ENCODE measurements around the gene SLIT3.
"Not testable (repeated sequence)": the region's sequence is repeated elsewhere in the genome, so short reads cannot be mapped to it uniquely, and the experiment has no call there.

The SLIT3 gene

DNA sequence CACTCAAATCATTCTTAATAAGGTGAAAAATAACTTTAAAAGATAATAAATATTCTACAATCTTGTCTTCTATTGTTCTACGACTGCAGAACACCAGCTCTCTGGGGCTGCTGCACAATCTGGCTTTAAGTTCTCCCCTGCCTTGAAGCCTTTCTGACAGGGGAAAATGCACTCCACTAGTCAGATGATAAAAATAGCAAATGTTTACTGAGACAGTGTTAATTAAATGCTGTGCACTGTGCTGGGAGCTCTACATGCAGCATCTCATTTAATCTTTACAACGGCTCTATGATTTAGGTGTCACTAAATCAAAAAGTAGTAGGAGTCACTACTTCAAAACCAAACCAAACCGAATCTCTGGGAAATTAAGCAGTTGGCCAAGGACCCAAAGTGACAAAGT lies 132.7 kb downstream of the SLIT3 start:
- DNase-seq: no peak

DNA sequence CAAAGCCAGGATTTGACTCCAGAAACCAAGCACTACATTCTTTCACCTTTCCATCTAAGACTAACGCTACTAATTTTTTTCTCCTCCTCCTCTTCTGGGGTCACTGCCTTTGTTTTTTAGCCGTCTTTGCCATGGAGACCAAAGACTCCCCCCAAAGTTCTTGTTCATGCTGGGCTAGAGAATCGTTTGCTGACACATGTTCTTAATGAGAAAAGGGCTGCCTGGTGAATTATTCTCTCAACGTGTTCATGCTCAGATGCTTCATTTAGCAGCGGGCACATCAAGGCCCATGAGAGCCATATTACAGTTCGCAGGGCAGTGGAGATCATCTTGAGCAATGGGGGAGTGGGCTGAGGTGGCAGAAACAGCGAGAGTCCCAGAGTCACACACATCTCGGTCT lies 134.9 kb downstream of the SLIT3 start:
- DNase-seq: no peak

DNA sequence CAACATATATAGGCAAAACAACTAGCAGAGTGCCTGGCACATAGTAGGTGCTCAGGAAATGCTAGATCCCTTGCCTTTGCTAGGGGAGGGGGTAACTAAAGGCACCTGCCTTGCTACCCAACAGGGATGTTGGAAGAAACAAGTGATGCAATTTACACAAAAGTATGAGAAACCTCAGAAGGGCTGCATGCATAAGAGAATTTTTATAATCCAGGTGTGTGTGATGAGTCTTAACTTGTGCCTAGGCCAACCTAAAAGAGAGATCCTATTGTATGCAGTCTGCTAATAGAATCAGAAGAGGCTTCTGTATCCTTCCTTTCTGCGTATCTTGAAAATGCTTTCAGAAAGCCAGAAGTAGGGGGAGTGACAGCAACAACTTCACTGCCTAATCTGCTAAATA lies 135.9 kb downstream of the SLIT3 start:
- DNase-seq: no peak

DNA sequence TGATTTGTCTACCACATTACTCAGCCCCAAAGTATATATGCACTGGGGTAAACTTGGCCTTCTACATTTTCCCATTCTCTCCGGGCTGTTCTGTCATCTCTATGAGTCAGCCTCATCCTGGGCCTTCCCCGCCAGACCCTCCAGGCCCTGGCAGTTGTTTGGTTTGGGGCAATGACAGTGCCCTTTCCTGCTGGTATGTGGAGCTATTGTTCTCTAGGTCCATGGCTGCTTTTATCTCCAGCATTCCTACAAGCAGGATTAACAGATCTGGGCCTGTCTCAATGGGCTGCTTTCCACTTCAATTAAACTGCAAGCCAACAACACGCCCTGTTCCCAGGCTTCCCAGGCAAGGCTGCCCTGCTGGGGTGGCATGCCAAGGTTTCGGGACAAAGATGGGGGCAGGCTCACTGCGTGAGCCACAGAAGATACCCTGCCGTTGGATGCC lies 136.4 kb downstream of the SLIT3 start:
- no peak for DNase-seq

DNA sequence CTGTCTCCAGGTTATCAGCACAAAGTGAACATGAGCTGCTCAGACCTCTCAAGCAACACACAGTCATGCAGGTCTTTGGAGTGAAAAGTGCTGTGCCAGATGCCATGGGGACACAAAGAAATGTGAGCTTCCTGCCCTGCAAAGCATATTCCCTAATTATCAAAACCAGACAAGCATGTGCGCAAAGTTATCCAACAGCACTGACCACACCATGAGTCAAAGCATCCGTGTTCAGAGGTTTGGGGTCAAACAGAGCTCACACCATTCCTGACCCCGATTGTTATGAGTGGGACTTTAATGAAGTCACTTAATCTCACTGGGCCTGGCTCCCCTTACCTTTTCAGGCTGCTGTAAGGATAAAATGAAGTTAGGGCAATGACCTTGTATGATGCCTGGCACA lies 138.5 kb downstream of the SLIT3 start:
- no peak for DNase-seq

DNA sequence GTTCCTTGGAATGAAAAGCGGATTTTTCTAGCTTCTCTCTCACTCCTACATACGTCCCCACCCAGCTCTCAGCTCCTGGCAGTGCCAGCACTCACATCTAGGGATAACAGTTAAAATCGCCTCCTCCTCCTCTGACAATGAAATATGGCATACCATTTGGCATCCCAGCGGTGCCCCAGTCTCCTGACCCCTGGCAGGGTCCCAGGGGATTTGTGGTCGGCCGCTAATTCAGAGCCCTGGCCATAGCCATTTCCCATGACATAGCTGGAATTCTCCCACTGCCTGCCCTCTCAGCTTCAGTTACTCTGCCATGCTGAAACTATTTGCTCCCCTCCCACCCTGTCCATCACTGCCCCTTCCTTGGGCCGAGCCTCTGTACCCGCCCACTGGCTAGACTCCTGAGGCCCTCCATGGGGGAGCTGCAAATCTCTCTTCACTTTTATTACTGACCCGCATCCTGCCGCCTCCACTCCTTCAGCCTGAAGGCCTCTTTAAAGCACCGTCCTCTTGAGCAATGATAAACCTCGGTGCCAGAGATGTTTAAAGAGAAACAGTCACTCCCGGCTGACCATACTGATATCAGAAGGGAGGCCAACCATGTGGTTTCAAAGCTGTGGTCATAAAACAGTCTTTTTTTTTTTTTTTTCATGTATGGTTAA lies 139.8 kb downstream of the SLIT3 start:
- no peak for DNase-seq

DNA sequence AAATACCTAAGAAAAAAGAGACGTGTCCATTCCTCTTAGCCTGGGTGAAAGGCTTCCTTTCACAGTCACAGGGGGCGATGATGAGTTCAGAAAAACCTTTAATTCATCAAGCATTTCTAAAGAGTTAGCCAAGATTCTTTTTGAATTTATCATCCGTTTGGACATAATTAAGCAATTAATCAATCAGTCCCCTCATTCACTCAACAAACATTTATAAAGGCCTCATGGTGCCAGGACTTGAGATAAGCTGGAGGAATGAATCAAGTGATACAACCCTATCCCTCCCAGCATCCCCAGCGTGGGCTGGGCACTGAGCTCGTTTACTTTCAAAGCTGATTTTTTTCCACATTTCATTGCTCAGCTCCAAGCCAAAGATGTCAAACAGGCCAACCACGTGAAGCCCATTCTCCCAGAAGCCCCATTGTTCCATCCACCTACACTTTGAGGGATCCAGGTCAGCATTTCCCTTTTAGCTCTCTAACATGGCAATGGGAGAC lies 140.5 kb downstream of the SLIT3 start:
- no peak for DNase-seq

DNA sequence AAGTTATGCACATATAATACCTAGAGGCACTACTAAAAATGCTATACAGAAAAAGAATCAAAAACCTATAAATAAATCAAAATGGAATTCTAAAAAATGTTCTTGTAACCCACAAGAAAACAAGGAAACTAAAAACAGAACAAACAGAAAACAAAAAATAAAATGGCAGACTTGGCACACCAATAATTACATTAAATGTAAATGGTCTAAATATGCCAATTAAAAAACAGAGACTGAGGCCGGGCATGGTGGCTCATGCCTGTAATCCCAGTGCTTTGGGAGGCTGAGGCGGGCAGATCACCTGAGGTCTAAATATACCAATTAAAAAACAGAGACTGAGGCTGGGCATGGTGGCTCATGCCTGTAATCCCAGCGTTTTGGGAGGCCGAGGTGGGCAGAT lies 142.2 kb downstream of the SLIT3 start:
- DNase-seq: no peak

DNA sequence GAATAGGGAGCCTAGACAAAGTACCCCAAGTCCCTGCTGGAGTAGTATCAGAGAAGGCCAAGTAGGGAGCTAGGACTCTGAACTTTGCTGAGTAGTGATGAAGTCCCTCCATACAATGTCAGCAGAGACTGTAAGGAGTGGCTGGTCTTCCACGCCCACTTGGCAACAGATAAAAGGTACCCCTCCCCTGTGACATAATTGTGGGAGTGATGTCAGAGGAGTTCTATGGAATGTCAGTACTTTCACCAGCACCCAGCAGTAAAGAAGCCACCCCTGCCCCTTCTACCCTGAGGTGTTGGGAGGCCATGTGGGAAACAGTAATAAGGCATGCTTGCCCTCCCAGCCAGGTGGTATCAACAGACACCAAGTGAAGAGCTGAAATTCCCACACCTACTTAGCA lies 143.9 kb downstream of the SLIT3 start:
- no peak for DNase-seq

DNA sequence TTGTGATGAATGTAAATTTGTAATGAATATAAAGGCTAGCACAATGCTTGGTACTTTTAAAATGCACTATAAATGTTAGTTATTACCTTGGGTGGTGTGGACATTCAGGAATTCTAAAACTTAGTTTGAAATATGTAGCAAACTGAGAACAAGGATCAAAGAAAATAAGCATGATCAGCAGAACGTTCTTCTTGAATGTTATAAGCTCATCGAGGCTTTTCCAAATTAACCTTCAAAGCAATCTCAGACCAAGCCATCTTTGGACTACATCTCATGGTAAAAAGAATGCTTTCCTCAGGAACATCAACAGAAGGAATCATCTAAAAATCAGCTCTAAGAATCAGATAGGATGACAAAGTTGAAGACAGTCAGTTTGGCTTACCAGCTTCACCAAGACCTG lies 146.3 kb downstream of the SLIT3 start:
- DNase-seq: no peak

DNA sequence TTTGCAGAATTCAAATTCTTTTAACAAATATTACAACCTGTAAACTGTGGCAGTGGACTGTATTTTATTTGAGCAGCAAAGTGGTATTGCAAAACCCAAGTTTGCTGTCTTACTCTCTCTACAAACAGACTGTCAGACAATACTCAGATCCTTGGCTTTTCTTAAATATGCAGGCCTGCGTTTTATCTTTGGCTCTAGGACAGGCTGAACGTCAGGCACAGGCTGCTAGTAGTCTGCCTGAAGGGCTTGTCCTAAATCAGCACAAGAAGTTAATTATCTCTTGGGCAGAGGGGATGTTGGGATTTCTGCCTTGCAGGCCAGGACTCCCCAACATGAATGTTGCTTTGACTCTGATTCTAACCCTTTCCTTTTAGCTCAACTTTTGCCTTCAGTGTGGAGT lies 147.5 kb downstream of the SLIT3 start:
- no peak for DNase-seq

DNA sequence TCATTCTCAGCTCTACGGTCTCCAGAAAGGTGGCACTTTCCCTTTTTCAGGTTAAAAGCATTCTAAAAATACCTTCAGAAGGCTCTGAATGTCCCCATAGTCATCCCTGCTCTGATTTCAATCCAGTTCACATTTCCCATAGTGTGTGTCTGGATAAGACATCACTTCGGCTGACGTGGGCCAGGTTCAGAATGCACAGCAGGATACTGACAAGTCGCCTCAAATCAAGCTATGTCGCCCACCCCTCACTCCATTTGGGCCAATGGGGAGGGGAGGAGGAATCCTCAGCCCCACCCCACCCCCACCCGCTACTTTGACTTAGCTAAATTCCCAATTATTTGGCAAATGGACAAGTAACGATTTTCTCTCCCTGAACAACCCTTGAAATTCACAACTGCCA lies 148.0 kb downstream of the SLIT3 start:
- DNase-seq: no peak

DNA sequence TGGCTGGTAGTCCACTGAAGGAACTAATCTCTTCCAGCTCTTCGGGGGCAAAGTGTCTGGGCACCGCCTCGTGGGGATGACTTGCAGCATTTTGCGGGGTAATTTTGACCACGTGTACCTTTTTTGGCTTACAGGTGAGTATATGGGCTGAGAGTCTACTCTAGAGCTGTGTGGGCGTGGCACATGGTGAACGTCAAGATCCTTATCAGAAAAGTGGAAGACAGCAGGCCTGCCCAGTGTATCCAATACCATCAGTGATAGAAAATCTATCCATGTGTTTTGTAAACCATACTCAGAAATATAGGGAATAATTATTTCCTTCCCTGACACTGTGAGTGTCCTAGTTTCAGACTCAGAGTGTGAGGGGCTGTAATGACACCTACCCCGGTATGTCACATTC lies 148.5 kb downstream of the SLIT3 start:
- no peak for DNase-seq

DNA sequence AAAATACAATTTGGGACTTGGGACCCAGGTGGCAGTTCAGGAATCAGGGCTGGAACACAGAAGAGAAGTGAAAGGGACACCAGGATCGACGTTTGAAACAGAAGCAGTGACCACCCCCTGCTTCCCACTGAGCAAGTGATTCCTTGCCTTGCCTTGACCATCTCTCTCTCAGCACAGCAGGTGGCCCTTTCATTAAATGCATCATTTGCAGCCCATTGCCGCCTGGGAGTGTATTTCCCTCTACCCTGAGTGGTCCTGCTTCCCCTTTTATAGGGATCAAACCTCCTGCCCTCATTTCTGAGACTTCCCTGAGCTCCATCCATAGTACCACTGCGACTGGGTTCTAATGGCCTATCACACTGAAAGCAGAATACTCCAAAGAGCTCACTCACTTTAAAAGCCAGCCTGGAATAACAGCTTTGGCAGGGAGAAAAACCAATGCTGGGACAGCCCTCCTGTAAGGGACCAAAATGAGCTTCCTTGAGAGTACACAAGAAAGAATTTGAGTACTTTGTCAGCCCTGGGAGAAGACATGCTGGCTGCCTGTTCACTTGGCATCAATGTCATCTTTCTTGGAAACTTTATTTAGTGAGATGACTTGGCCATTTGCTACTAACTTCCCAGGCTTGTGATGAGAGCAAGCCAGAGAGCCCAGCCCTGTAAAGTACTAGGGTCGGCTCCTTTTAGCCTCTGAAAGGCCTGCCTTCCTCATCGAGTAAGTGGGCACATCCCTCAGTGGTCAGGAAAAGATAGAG lies 149.7 kb downstream of the SLIT3 start:
- no peak for DNase-seq

DNA sequence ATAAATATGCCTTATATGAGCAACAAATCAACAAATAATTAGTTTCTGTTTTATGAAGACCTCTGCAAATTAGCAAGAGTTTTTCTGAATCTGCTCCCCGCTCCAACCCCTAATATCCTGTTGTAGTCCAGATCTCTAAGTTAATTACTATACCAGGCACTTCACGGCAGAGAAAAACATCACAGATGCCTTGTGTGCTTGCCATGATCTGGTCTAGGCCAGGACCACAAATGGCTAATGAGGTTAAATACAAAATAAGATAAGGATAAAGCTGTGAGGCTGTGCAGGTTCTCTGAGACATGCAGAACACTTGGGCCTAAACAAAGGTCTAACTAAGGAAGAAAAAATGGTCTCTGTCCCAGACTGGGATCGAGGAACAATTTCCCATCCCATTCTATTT lies 150.8 kb downstream of the SLIT3 start:
- DNase-seq: no peak

DNA sequence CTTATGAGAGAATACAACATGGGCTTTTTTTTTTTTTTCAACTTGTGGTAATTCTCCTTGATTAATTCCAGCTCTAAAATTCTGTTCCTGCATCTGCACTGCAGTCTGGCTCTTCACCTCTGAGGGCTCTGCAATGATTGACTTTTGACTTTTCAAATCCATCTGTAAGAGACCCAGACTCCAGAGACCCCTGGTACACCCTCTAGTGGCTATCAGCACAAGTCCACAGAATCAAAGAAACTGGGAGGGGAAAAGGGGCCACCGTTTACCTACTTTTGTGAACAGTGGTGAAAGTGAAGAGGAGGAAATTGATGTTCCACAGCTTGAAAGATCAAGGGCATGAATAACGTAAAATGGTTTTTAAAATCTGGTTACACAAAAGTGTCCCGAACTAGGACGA lies 151.6 kb downstream of the SLIT3 start:
- DNase-seq: no peak

DNA sequence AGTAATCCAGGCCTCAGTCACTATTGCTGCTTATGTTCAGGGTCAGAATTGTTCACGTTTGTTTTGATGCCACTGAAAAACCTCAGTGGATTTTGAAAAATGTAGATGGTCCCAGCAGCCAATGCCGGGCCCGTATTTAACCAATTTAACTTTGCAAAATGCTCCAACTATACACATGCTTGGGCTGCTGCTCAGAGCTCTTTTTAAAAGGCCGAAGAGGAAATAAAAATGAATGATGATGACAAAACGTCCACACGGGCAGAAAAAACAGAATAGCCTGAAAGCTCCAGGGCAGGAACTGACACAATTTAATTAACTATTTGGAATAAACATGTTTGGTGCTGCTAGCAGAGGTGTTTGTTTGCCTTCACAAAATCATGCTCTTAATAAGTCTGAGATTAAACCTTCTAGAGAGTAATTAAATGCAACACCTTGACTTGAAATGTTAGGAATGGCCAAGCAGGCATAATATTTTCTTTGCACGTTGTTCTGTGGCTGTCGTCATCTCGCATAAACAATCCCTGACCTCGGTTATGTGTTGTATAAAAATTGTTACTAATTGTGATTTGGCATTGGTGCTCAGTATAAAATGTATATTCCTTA lies 152.7 kb downstream of the SLIT3 start:
- no peak for DNase-seq

DNA sequence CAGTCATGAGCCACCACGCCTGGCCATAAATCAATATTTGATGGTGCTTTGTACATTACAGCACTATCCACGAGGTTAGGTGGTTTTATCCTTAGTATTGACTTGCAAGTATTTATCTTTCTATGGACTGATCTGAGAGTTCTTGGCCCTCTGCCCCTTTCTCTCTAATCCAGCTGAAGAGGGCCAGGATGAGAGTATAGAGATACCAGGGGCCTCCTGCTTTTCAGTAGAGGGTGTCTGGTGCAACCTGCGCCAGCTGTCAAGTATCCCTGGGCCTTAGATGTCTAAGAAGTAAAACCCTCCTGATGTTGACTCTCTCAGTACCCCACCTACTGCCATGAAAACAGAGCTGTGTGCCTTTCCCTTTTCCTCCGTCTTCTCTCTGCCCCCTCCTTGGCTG lies 153.4 kb downstream of the SLIT3 start:
- DNase-seq: no peak

DNA sequence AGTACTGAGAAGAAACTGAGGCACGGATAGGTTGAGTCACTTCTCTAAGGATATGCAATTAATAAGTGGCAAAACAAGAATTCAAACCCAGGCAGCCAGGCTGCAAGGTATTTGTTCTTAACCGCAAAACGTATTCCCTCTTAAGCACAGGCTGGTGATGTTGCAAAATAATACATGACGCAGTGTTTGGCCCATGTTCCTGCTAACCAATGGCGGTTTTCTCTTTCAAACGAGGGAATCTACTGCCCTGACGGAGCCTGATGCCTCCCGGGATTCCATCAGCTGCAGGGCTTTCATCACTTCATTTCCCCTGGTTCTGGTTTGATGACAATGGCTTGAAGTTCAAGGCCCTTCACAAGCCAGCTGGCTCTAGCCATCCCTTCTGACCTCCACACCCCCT lies 154.8 kb downstream of the SLIT3 start:
- DNase-seq: no peak

DNA sequence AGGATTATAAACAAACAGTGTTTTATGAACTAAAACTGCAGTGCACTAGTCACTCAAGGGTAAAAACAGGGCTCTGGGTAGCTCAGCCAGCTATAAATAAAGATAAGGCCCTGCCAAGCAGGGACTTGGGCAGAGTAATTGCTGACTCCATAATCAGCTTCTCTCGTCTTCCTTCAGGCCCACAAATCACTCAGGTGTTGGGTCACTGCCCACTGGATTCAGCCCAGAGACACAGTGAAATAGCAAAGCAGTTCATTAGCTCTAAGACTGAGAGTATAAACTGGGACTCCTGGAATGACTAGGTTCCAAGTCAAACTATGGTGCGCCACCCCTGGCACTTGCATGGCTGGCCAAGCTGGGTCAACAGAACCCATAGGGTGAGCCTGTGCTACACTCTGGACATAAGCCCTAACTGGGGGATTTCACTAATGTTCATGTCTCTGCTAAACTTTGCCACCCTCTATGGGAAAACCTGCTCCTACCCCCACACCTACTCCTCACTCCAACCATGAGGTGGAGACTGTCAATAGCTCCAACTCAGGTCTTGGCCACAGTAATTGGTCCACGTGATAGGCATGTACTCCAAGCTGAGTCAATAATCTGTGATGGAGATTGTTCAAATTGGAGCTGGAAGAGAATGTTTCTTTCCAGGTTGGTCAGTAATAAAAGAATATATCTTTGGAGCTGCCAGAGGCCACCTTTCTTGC lies 158.5 kb downstream of the SLIT3 start:
- DNase-seq: no peak

DNA sequence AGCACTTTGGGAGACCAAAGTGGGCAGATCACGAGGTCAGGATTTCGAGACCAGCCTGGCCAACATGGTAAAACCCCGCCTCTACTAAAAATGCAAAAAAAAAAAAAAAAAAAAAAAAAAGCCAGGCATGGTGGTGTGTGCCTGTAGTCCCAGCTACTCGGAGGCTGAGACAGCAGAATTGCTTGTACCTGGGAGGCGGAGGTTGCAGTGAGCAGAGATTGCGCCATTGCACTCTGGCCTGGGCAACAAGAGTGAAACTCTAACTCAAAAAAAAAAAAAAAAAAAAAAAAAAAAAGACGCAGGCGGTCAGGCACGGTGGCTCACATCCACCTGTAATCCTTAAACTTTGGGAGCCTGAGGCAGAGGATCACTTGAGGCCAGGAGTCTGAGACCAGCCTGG lies 160.7 kb downstream of the SLIT3 start:
- DNase-seq: not testable (repeated sequence)

DNA sequence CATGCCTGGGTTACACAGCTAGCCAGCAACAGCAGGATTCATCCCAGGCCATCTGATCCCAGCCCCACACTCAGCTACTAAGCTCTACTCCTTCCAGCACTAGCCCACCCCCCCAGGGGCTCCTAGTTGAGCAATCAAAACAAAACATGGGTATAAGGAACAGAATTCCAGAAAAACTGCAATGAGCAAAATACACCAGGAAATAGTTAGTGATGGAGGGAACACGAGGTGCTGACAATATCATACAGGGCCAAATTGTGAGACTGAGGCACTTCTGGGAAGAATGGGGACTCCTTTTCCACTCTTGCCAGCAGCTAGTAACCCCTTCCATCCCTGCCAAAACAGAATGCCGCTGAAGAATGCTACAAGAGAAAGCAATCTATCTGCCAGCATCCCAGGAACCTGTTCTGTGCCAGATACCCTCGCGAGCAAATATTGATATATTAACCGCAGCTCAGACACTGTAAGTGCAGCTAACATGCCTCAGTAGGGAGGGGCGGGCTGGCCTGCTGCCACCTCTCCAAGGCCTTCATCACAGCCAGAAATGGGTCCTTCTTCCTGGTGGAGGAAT lies 161.4 kb downstream of the SLIT3 start:
- DNase-seq: no peak

DNA sequence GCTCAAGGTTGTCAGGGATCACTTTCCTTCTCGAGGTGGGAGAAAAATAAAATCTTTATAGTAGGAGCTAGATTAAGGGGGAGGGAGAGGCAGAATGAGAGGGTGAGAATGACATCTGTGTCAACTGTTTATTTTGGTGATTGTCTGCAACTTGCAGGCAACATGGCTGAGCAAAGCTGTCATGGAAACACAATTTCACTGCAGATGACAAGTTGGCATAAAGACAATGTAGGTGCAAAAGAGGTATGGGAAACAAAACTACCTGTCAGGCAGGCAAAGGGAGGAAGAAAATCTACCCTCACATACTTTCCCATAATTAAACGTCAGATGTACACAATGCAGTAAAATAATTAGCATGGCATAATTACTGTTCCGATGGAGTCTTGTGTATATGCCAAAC lies 167.4 kb downstream of the SLIT3 start:
- DNase-seq: no peak
